Measurements from ENCODE around the gene ARL2.

Gene ARL2

DNA sequence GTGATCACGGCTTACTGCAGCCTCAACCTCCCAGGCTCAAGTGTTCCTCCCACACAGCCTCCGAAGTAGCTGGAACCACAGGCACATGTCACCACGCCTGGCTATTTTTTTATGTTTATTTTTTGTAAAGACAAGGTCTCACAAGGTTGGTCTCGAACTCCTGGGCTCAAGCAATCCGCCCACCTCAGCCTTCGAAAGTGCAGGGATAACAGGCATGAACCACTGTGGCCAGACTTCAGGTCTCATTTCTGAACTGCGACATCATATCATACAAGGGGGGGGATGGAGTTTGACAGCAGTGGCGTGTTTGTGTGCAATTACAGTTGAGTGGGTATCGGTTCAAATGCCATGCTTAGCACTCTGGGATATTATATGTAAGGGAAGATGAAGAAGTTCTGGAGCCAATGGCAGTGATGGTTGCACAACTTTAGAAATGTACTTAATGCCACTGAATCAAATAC lies 37.5 kb downstream of the ARL2 start:
- DNase-seq, result no peak

DNA sequence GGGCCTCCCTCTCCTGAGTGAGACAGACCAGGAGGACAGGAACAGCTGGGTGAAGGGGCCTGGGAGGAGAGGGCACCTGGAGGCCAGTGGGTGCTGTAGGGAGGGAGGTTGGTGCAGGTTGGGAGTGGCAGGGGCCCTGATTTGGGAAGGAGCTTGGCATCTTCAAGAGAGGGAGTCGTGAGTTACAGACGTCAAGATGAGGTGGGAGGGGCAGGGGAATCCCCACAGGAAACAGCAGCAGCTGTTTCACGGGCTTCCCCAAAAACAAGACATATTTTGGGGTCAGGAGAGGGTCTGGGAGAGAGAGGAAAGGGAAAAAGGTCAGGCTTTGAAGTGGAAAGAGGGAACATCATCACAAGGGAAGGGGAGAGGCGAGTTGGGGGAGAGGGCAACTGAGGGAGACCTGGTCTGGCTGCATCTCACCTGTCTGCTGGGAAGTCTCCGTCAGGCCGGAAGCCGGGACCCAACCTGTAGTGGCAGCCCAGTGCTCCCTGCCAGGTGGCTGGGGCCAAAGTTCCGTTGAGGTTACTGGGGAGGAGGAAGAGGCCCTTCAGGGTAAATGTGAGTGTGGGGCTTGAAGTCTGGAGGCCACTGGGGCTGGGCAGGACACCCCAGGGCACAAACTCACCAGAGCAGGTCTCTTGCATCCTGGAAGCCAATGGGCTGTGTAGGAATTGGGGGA lies 40.0 kb downstream of the ARL2 start:
- no peak for DNase-seq

DNA sequence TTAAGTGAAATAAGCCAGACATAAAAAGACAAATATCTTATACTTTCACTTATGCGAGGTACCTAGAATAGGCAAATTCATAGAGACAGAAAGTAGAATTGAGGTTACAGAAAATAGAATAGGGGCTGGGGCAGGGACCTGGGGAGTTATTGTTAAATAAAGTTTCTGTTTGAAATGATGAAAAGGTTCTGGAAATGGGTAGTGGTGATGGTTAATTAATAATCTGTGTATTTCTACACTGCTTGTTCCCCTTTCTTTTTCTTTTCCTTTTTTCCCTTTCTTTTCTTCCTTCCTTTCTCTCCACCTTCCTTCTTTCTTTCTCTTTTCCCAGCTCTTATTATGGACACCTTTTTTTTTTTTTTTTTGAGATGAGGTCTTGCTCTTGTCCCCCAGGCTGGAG lies 41.6 kb downstream of the ARL2 start:
- no peak for DNase-seq

DNA sequence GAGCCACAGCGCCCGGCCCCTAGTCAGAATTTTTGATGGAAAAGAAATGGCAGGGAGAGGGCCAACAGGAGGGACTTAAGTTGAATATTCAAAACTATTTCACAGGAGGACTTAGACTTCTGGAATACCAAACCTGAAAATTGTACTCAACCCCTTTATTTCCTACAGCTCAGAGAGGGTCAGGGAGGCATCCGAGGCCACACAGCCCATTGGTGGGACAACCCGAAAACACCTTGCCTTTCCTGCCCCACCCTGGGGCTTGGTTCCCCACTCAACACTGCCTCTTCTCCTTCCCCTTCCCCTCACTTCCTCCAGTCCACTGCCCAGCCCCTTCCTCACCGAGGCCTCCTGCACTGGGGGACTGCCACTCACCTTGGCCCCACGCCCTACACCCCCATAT lies 43.0 kb downstream of the ARL2 start:
- no peak for DNase-seq

DNA sequence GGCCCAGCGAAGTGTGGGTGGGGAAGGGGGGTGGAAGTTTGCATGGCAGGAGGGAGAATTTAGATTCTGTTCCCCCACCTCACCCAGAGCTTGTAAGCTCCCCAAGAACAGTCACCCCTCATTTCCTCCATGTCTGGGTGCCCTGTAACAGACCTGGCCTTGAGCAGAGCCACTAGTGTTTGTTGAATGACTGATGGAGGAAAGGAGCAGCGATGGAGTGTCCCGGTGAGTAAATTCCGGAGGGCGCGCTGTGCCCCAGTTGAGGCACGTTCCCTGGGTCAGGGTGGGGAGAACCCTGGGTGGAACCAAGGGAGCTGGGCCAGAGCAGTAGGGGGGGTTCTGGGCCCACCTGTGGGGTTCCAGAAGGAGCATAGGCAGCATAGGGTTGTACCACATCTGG lies 43.6 kb downstream of the ARL2 start:
- no peak for DNase-seq

DNA sequence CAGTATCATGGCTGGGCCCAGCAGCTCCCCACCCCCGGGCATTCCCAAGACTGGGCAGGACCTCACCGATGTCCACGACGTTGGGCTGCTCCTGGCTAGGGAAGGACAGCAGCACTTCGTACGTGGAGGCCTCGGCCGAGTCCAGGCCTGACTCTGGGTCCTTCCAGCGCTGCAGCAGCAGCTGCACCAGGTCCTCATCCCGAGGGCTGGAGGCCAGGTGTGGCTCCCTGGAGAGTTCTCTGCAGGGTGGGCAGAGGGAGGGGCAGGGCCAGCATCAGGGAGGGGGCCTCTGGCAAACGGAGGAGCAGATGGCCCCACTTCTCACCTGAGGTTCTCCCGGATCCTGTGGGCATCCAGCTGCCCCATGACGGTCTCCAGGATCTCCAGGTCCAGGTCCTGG lies 44.1 kb downstream of the ARL2 start:
- no peak for DNase-seq

DNA sequence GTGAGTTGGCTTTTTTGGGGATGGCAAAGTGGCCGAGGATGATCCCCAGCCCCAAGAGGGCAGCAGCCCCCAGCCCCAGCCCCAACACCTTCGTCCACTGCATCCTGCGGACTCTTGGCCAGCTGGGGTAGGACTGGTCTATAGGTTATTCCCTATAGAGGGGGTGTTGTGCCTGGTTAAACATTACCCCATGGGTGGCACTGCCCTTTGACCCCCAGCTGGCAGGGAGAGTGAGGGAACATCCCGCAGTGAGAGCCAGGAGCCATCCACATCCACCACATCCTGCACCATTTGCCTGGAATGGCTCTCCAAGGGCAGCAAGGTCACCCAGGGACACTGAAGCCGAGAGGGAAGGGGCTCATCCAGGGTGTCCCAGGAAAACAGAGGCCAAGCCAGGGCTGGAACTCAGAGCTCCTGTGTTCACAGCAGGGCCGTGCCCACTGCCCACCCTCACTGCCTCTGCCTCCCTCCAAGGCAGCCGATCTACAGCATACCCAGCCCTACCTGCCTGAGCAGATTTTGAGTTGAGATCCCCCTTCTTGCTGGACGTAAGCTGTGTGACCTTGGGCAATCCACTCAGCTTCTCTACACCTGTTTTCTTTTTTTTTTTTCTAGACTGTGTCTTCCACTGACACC lies 44.6 kb downstream of the ARL2 start, which contains the start of gene NAALADL1:
Gene NAALADL1 (minus strand): TSS at position 135 of the 636 bp plus-strand sequence. CDS start 32 bp downstream, at position 103.
- no peak for DNase-seq

DNA sequence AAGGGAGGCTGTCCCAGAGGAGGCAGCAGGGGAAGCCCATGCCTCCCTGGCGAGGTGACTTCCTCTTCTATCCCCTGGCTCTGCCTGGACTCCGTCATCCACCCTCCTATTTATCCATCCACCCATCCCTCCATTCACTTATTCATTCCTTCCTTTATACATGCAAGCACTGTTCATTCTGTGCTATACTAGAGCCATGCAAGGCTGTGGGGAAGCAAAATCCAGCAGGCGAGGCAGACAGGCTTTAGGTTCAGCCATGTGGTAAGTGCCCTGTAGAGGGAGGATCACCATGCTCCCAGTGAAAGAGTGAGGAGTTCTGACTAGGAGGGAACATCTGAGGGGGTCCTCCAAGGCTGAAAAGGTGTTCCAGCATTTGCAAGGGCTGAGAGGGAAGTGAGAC lies 45.6 kb downstream of the ARL2 start:
- DNase-seq, result no peak

DNA sequence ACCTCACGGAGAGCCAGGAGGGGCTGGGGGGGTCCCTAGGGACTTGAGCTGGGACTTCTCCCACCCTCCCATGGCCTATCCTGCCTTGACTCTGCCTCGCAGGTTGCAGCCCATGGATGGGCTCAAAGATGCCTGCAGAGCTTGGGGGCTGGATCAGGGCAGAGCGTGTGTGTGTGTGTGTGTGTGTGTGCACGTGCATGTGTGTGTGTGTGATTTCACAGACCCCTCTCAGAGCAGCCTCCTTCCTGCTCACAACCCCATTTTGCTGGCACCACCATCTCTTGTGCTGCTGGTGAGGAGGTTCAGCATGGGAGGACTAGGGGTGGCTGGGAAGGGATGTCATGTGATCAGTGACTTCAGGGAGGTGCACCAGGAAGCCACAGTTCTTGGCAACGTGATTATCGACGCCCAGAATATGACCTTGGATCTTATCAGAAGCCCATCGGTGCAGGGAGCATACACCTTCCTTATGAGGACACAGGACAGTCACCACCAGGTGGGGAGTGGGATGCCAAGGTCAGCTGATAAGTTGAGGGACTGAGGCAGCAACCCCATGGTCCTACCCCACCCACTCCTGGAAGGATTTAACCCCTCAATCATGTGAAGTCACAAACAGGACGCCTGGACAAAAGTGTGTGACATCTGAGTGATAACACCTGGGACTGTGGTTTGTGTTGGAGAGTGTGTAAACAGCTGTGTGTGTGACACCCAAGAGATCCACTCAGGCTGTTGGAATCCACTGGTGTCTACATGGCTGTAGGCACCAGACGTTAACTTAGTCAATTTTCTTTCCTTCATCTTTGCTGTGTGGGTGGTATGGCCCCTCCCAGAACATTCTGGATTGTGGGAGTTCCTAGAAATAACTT lies 46.2 kb downstream of the ARL2 start:
- DNase-seq, result no peak

DNA sequence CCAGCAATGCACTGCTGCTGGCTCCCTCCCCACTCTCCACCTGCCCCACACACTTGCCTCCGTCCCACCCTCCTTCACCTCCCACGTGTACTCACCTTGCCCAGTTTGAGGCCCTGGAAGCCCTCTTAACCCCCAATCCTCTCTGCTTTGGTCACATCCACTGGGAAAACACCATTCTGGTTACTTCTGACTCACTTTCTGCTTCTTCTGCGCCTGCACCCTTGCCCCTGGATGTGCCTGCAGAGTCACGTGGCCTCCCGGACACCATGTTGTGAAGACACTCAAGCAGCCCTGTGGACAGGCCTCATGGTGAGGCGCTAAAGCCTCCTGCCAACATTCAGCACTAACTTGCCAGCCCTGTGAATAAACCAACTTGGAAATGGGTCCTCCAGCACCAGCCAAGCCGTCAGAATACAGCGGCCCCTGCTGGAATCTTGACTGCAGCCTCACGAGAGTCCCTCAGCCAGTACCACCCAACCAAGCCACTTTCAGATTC lies 47.0 kb downstream of the ARL2 start:
- DNase-seq, result no peak

DNA sequence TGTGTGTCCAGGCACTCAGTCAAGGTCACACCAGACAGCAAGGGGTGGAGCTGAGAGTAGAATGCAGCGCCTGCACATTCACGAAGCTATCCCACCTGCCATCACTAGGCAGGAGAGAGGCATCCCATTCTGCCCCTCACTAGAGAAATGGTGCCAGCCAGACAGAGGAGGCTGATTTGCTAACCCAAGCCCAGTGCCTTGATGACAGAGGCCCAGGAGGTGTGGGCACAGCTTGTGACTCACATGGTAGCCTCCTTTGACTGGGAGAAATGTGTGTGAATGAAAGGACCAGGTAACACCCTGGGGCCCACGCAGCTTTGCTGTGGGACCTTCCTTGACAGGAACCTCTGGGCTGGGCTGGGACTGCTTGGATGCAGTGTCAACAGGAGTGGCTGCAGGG lies 49.6 kb downstream of the ARL2 start:
- no peak for DNase-seq

DNA sequence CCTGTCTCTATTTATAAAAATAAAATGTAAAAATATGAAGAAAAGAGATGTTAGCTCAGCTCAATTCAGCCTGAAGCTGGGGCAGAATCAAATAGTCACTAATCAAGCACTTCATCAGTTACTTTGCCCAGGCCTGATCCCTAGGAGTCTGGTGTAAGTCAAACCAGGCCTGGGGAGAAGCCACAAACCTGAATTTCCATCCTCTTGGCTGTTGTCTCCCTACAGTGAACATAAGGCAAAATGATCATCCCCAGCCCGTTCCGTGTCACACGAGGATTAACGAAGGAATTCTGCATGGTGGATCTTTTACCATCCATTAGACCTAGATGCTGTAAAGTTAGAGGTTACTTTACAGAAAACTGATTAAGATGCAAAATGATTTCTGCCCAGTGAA lies 50.9 kb downstream of the ARL2 start:
- no peak for DNase-seq

DNA sequence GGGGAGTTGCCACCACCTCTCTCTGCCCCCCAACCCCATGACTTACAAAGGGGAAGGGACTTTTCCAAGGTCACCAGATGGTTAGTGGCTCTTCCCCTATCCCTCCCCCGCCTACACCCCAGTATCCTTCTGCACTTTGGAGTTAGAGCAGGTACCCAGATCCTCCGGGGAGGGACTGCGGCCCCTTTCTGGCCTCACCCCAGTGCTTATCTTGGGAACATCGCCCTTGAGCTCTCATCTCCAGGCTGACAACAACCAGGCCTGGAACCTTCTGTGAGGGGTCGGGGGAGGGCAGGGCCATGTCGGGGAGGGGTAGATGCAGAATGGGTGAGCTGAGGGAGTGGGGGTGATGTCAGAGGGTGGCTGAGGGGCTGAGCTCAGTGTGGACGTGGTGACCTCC lies 51.9 kb downstream of the ARL2 start:
- no peak for DNase-seq

DNA sequence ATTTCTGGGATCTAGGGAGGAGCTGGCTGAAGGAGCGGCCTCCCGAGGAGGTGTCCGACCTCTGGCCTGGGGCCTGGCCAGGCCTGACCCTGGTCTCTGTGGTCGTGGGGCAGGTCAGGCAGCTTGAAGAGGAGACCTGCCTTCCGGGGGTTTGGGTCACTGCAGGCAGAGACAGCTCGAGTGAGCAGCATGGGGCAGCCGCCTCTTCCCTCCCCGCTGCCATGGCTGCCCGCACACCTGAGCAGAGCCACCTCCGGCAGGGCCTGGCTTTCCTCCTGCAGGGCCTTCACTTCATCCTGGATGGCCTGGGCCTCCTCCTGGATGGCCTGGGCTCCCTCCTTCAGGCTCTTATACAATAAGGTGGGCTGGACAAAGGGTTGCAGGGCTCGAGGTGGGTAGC lies 52.4 kb downstream of the ARL2 start:
- no peak for DNase-seq

DNA sequence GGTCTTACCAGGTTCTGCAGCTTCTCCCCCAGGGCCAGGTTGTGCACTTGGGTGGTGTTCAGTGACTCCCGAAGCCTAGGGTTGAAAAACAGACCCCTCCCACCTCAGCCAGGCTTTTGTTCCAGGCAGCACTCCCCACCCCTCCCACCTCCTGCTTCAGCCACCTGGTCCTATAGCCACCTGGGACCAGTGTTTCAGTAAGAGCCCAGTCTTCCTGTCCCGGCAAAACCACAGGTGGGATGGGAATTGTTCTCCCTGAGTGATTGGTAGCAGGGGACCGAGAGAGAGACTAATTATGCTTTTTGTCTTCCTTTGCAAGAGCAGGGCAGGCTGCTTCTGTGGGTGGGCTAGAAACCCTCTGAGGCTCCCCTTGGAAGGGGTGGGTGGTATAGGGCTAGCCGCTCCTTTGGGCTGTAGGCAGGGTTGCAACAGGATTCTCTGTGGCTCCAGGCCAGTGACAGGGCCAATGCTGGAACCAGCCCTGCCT lies 52.9 kb downstream of the ARL2 start:
- DNase-seq, result no peak

DNA sequence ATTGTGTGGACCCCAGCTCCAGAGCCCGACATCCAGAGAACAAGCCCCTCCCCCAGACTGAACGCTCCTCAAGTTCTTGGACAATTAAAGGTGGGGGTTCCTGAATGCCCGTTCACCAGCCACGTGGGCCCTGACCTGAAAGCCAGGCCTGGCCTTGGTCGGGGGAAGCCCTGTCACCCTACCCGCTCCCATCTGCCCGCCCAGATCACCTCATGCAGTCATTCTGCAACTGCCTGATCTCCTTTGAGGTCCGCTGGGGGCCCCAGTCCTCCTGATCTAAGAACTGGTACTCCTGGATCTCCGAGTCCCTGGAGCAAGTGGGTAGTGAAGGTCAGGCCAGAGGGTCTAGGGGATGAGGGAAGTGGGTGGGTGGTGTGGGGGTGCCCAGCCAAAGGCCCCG lies 53.5 kb downstream of the ARL2 start:
- no peak for DNase-seq

DNA sequence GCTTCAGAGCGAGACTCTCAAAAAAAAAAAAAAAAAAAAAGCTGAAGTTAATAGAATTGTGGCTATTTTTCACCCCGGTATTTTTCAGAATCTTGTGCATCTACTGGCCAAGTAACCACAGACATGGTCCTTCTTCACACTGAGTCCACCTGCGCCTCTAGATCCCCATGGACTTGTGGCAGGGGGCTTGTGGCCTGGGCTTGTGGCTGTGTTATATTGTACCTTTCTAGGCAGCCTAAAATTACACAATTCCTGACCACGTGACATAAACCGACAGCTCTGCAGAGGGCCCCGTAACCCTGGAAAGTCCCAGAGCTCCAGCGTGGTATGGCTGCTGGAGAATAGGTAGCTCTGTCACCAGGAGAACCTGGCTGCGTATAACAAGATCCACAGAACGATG lies 55.3 kb downstream of the ARL2 start:
- no peak for DNase-seq

Data from cortex of kidney (tissue), 1 donor.